K562 treated with DMSO at 1 percent for 48 hours (cell line): Measurements from ENCODE around the gene RPS4Y1. TPM values are rescaled to one million over a fixed set of nuclear protein-coding genes. Genes with fewer than 3 reads are reported as not detected.

Source experiments
- total RNA-seq: library from RNA; unstranded; fragments of 300-600 nt; gene quantifications from 2 replicates; pipeline ENCODE4 v1.2.3, GENCODE V29; 2022; ENCODE audit warnings: low replicate concordance; ENCODE audit errors: extremely low read depth

The RPS4Y1 gene
- not detected in 2 replicates for total RNA-seq

GRCh38 chrY:2841471-2841893, at the start of gene RPS4Y1:
RPS4Y1 (plus strand) TSS chrY:2841602; CDS start chrY:2841625, 23 bp downstream.

Other genes with a start within 250 kb of the RPS4Y1 start
- not detected in 2 replicates for gene SRY, start 53.9 kb upstream of the RPS4Y1 start, total RNA-seq
- gene ZFY, start 93.8 kb downstream of the RPS4Y1 start, total RNA-seq, result not detected in 2 replicates